Fibroblast of upper back skin (primary cell): ENCODE measurements around the gene IGF2BP1.
"Not testable (repeated sequence)": the region's sequence is repeated elsewhere in the genome, so short reads cannot be mapped to it uniquely, and the experiment has no call there.

ENCODE experiments used
- DNase-seq: peaks from one replicate; pipeline ENCODE4 v3.0.0-alpha.2; 2013

Gene IGF2BP1

DNA sequence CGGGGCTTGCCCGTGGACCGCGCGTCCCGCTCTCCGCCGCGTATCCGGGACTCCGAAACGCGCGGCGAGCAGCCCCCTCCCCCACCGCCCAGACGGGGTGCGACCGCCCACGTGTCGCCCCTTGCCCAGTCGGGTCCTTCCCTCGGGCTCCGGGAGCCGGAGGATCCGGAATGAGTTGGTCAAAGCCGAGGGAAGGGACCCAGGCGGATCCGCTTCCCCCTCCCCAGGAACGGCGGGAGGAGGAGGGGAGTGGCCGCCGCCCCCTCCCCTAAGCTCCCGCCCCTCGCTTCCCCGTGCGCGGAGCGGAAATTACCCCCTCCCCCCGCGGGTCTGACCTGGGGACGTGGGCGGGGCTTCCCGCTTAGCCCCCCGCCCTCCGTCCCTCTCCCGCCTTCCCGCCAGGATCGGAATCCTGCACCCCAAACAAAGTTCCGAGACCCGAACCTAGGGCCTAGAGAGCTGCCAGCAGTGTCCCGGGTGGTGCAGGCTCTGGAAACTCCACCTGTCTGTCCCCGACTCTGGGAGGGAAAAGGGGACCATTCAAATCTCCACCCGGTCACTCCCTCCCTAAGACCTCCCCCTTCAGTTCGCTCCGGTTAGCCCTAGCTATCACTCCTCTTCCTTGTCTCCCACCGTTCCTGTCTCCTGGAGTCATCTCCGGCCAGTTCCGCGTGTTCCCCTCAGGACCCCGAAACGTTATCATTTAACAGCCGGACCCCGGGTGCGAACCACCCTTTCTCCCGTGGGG is 1.0 kb upstream of the IGF2BP1 start:
- DNase-seq = no peak

DNA sequence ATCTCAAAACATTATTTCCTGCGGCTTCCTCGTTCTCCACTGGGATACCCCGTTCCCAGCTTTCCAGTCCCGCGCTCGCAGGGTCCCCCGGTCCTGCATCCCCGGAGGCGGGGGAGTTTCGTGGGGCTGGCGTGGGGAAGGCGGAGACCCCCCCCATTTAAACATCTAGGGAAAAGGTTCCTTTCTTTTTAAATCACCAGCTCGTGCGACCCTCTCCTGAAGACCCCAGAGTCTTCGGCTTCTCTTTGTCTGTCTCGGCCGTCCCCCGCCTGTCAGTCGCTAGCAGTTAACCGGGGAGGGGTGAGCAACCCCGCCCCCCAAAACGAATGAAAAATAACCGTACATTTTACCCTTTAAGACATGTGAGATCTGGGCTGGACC is 473 bp upstream of the IGF2BP1 start:
- DNase-seq = no peak

DNA sequence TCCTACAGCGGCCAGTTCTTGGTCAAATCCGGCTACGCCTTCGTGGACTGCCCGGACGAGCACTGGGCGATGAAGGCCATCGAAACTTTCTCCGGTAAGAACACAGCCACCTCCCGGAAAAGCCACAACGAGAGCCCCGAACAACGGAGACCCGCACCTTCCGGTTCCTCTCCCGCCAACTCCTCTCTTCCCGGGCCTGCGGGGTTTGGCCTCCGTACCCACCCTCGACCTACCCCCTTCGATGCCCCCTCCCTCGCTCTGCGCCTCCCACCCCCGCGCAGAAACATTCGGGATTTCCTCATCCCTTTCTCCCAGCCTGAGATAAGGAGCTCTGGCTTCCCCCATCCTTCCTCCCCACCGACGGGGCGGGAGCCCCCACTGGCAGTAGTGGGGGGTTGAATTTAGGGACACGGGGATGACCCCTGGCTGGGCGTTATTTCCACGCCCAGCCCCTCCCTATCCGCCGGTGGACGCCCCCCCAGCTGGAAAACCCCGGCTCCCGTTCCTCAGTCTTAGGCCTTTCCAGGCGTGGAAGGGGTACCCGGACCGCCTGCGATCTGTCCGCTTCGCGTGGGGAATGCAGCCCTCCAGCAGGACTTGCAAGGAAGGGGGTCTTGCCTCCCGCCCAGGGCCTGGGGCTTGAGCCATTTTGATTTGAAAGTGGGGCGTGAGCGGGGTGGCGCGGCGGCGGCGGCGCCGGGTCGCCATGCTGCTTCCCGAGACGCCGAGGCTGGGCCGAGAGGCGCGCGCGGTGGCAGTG is 822 bp downstream of the IGF2BP1 start:
- DNase-seq = no peak

DNA sequence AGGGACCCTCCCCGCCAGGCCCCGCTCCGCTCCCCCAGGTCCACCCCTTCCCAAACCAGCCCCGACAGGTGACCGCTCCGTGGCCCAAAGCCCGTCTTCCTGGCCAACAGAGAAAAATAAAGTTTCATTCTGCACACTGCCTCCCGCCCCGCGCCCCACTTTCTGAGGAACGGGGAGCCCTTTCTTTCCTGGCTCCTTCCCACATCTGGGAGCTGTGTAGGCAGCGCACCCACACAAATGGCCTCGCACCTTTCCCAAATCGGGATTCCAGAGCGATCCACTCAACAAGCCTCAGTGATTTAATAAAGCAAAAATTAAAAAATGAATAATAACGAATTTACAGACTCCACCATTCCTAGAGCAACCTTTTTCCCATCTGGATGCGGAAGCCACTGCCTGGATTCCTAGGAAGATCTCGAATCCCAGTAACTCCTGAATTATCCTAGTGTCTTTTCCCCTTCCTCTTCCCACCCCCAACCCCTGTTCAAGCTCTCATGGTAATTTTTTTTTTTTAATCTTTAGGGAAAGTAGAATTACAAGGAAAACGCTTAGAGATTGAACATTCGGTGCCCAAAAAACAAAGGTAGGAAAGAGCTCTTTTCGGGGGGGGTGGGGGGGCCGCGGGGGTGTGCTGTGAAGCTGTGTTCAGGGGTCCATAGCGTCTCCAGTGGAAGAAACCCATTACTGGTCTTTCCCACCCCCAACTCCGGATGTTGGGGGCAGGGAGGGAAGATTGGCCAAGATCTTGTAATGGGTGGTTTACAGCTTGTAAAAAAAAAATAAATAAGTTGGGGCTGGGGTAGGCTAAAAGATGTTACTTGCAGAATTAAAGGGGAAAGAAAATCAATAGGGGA is 1.6 kb downstream of the IGF2BP1 start:
- peak; percentile 74 for DNase-seq

DNA sequence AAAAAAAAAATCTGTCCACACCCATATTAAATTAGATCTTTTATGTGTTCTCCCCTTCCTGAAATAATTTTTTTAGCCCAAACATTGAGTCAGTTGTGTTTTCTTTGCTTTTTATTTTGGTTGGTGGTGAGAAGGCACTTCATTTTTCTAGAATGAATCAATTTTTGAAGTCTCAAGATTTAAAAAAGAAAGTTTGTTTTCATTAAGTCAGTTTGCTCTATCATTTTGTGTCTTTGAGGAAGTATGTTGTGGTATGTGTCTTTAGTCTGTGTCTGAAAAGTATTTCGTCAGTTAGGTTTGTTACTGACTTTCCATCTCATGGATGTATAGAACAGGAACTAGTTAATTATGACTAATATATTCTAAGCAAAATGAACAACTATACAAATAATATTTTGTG is 3.8 kb downstream of the IGF2BP1 start:
- peak; percentile 77 for DNase-seq

DNA sequence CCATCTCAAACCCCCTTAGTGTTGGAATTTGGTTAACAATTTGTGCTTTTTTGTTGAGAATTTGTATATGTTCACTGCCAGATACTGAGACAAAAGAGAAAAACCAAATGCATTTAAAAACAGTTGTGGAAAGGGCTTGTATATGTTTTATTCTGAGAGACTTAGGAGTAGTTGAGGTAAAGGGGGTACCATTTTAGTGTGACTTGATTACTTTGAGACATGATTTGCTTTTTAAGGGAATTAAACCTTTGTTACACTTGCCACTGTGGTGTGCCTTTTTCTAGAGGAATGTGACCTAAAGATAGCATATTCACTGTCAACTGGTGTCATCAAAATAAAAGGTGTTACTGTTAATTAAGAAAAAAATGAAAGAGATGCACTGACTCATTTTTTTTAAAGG is 4.5 kb downstream of the IGF2BP1 start:
- DNase-seq = no peak

DNA sequence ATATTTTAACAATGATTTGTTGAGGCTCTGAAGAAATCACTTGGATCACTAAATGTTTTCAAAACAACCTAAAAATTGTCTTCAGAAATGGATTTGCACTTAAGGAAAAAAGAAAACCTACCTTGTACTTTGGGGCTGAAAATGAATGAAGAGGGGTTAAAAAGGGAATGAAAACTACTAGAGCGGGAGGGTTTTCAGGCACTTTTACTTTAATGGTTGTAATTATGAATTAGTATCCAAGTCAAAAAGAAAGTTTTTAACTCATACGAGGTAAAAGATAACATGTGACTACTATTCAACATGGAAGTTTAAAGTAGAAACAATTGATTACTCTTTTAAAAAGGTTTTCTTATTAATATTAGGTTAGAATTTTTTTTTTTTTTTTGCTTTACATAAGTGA is 5.1 kb downstream of the IGF2BP1 start:
- no peak for DNase-seq

DNA sequence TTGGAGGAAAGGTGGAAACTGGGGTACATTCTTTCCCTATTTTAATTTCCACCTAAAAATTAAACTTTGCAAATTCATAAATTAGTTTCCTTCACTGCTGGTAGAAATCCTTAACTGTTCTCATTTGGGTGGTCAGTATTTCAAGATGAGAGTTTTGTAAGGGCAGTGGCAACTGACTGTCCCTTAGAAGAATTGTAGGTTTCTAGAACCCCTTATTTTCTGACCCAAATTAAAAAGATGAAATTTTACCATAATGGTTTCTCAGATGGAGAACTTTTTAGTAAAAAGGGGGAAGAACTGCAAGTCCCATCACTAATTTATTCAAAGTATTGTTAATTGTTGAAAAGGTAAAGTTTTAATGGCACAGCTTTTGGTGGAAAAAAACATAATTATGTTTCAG is 5.6 kb downstream of the IGF2BP1 start:
- no peak for DNase-seq

DNA sequence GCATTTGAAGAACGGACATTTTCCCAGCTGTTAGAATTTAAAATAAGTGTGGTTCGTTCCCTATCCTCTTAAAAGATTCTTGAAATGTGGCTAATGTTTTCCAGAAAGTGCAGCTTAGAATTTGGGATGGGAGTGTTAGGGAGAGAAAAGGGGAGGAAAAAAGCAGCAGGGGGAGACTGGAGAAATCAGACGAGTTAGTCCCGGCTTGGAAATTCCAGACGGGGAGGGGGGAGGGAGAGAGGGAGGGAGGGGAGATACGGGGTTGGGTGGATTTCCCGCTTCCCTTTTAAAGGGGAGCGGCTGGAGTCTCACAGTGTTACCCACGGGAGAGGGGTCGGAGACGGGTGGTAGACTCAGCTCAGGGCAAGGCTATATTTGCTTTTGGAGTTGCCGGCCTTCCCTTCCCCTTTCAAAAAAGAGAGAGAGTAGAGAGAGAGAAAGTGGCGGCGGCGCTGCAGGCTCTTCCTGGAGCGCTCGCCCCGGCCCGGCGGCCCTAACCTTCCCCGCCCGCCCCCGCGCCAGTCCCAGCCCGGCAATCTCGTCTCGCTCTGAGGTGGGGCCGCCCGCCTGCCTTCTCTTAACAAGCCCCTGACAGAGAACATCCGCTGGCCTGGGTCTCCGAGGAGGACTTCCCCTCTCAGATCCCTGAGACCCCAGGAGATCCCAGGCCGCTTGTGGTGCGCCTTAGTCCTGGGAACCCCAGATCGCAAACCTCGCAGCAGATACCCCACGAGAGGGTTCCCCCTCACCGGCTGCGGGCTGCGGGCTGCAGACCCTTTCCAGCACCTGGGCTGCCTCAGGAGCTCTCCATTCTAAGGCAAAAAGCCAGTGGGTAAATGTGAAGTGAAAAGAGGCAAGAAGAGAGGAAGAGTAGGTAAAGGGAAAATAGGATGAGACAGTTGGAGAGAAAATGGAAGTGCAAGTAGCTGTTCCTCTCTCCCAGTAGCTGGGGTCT is 6.6 kb downstream of the IGF2BP1 start:
- DNase-seq = peak; percentile 61

DNA sequence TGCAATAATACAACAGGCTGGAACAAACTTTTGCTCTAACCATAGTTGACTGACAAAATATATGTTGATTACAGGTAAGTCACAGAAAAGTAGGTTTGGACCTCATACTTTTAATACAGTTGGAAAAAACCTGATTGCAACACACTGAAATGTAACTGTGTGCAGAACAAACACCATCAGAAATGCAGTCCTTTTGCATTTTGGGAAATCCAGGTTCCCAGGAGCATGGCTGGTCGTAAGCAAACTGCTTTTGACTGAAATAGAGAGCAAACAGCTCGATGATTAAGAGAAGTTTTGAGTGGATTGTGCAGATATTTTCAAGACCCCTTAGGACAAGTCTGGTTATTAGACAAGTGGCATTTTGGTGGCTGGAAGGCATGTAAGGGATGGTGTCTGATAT is 8.0 kb downstream of the IGF2BP1 start:
- no peak for DNase-seq

DNA sequence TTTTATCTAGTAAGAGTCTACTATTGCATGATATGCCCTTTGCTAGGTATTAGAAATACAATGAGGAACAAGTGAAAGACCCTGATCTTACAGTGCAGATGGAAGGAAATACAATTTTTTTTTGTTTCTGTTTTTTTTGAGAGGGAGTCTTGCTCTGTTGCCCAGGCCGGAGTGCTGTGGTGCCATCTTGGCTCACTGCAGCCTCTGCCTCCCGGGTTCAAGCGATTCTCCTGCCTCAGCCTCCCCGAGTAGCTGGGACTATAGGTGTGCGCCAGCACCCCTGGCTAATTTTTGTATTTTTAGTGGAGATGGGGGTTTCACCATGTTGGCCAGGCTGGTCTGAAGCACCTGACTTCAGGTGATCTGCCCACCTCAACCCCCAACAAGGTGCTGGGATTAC is 11.7 kb downstream of the IGF2BP1 start:
- not testable (repeated sequence) for DNase-seq

DNA sequence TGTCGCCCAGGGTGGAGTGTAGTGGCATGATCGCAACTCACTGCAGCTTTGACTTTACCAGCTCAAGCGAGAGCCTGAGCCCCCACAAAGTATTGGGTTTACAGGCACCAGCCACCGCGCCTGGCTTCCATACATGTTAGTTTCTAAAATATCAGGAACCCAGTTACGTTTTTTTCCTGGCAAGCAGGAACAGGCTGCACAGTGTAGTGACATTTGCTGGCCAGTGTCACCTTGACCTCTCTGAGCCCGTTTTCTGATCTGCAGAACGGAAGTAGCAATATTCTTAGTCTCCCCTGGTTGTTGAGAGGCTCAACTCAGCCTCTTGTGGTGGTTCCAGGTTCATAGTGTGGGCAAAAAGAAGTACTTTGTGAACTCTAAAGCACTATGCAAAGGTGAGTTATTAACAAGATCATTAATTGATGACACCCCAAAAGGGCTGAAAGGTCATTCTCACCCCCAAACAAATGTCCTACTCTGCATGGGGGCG is 15.6 kb downstream of the IGF2BP1 start:
- DNase-seq = no peak

DNA sequence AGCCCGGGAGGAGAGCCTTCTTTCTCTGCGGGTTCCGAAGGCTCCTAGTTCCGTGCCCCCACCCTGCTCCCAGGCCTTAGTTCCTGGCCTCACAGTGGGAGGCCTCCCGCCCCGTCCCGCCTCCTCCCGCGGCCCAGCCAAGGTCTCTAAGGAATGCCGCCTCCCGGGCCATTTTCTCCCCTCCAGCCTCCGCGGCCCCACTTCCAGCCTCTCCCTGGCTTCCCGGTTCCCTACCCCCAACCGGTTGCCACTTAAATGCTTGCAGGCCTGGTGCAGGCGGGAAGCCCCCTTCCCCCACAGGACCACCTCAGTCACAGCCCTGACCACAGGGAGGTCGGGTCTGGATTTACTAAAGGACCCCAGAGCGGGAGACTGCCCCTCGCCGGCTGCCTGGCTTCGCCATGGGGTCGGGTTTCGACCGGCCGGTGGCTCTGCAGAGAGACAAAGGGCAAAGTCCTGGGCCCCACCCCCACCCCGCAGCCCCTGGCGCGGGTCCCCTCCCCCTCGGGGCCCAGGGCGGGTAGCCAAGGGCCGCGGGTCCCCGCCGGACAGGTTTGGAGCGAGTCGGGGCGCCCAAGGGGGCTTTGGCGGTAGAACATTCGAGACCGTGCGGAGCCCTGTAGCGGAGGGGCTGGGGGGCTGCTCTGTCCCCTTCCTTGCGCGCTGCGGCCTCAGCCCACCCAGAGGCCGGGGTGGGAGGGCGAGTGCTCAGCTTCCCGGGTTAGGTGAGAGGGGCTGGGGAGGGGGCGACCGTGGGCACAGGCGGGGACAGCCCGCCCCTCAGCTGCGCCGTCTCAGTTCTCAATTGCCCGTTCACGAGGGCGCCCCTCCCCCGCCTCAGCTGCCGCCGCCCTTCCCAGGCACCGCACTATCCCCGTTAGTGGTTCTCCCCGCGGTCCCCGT is 16.4 kb downstream of the IGF2BP1 start:
- DNase-seq = no peak

DNA sequence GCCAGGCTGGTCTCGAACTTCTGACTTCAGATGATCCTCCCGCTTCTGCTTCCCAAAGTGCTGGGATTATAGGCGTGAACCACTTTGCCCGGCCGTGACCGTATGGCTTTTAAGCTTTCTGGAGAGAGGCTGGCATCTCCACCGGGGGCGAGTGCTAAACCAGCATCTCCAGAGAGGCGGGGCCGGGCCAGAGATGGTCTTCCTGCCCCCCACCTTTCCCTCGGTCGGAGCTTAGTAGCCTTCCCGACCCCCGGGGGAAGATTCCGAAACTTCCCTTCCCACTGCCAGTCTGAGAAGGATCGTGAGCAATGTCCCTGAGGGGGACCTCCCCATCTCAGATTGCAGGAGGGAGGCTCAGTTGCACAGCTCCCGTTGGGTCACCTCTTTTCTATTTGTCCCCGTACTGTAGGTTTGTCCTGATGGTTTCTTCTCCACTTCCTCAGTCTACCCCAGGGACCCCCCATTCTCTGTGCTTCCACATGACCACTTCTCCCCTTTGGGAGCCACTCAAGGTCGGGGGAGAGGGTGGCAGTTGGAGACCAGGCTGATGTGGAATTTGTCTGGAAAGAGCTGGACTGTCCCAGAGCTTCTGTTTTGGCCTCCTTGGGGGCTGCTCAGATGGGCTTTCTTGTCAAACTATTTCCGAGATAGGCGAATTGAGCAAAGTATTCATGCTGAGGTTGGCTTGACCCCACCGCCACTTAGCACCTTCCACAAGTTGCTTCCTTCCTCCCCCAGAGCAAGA is 18.2 kb downstream of the IGF2BP1 start:
- DNase-seq = no peak

DNA sequence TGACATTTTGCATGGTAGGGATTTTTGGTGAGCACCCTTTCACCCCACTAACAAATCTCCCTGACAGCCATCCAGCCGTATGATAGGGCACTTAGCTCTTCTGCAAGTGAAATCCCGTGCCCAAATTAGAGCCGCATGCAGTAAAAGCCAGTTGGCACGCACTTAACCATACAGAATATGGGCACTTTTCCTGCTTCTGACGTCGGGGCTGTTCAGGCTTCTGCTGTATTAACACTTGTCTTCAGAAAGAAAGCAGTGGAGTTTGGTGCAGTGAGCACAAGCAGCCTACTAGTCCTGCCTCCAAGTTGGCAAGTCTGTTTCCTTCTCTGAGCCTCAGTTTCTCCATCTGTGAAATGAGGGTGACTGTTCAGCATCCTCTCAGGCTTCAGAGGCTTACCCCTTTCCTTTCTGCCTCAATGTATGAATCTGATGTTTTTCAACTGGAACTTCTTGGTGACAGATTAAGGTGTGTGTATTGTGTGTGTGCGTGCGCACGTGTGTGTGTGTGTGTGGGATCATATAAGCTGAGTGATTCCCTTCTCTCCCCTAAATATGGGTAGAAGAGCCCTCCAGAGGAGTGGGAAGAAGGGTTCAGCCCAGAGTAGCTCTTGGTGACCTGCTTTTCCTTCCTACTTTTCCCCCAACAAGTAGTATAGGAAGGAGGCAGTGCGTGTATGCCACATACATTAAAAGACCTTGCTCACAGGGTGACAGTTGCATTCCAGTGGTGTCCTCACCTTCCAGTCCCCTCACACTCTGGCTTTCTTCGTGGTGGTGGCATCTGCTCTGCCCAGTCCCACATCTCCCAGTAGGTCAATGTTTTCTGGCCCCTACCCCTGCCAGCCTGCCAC is 19.0 kb downstream of the IGF2BP1 start:
- DNase-seq = no peak

DNA sequence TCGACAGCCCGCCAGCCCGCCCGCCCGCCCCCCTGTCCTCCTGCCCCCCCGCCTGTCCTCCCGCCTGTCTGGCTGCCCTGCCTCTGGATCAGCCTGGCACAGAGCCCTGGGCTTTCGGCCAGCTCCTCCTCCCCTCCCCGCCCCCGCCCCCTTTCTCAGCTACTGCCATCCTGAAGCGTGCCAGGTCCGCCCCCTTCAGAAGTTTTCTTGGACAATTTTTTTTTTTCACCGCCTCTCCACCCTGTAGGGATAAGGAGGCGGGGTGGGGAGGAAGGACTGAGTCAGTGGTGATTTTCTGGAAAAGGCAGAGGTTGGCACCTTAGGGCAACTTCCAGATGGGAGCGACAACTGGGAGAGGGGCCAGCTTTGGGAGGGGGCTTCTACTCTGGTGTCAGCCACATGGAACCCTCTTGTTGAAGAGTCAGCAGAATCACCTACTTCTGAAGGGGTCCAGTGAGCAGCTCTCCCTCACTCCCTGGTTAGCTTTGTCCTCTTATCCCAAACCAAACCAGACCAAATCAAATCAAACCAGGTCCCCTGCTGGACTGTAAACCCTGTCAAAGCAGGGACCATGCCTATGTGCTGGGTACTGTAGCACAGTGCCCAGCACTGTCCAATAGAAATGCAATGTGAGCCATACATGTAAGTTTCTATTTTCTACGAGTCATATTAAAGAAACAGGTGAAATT is 19.7 kb downstream of the IGF2BP1 start:
- DNase-seq = no peak

DNA sequence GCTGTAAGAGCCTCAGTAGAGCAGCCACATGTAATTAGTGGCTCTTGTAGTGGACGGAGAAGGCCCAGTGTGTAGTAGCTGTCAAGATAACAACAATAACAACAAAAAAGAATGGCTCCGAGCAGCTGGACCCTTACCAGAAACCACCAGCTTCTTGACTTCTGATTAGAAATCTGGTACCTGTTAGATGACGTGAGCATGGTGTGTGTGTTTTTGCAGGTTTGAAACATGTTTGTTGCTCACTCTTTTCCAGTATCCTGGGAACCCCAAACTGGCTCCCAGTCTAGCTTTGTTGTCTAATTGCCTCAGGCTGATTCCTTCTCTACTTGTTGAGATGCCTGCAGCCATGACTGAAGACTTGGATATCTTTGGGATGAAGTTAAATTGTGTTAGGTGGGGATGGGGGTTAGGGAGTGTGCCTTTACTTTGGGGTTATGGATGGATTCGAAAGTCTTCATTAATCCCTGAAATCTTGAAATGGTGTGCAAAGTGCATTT is 21.0 kb downstream of the IGF2BP1 start:
- DNase-seq = no peak

DNA sequence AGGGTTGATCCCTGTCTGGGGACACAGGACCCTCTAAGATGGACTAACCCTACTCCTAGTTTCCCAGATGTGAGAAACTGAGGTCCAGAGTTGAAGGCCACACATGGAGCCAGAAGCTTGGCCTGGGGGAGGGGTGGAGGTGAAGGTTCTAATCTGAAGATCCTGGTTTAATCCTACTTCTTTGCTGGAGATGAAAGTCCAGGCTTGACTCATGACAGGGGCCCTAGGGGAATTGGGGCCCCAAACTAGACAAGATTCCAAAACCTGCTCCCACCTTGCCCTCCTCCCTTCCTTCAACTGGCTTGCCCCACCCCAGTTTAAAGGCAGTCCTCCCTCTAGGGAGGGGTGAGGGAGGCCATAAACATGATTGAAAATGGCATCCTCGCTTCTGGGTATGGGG is 21.6 kb downstream of the IGF2BP1 start:
- DNase-seq = no peak

DNA sequence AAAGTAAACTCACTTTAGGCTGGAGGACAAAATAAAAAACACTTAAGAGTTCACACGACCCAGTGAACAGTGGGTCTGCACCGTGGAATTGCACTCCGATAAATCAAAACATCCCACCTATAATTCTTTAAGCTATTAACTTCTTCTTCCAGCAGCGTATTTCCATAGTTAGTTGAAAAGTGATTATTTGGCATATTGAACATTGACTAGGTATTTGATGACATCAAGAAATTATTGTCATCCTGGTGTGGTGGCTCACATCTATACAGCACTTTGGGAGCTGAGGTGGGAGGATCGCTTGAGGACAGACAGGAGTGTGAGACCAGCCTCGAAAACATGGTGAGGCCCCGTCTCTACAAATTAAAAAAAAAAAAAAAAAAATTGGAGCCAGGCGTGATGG is 23.4 kb downstream of the IGF2BP1 start:
- DNase-seq = no peak
